Neural cell (in vitro differentiated cells): ENCODE results near the gene CHCHD5. TPM values are rescaled to one million over a fixed set of nuclear protein-coding genes. Genes with fewer than 3 reads are reported as not detected.

Experiments used
- H2AFZ ChIP-seq: fragments of 200-600, 300-800 bp; sonication (generic), shearing (Covaris generic); 2 replicates; pipeline ENCODE4 v1.6.0; 2014; ENCODE audit warnings: low read depth, mild to moderate bottlenecking, antibody characterized with exemption, low read length, moderate library complexity
- H3F3A ChIP-seq: fragments of 200-600 bp; shearing (Covaris generic); 2 replicates; pipeline ENCODE4 v1.6.1; 2016; ENCODE audit warnings: mild to moderate bottlenecking, moderate library complexity, mixed read lengths, antibody characterized with exemption, low read length; ENCODE audit not compliant: insufficient read depth, poor library complexity, severe bottlenecking
- H3K27ac ChIP-seq: fragments of 200-600, 300-800 bp; sonication (generic), shearing (Covaris generic); 2 replicates; pipeline ENCODE4 v1.5.1; 2014; ENCODE audit warnings: mild to moderate bottlenecking, low read length, moderate library complexity
- H3K27me3 ChIP-seq: fragments of 300-800, 200-600 bp; sonication (generic), shearing (Covaris generic); 2 replicates; pipeline ENCODE4 v1.6.0; 2014; ENCODE audit warnings: mild to moderate bottlenecking, low read depth, low read length, moderate library complexity; ENCODE audit not compliant: insufficient read depth
- H3K36me3 ChIP-seq: fragments of 300-800, 200-600 bp; sonication (generic), shearing (Covaris generic); 2 replicates; pipeline ENCODE4 v1.5.1; 2014; ENCODE audit warnings: mild to moderate bottlenecking, antibody characterized with exemption, low read length, moderate library complexity; ENCODE audit not compliant: insufficient read depth
- H3K4me2 ChIP-seq: fragments of 300-800, 200-600 bp; sonication (generic), shearing (Covaris generic); 2 replicates; pipeline ENCODE4 v1.6.0; 2014; ENCODE audit warnings: mild to moderate bottlenecking, low read length
- H3K4me3 ChIP-seq: fragments of 300-800, 200-600 bp; sonication (generic), shearing (Covaris generic); 2 replicates; pipeline ENCODE4 v1.5.1; 2014; ENCODE audit warnings: mild to moderate bottlenecking, low read length, moderate library complexity
- H3K79me2 ChIP-seq: fragments of 200-600 bp; shearing (Covaris generic); replicated peaks from 2 replicates; pipeline ENCODE4 v1.6.0; 2014; ENCODE audit warnings: mild to moderate bottlenecking, low read length, moderate library complexity; ENCODE audit not compliant: insufficient read depth
- H3K9ac ChIP-seq: fragments of 300-800, 200-600 bp; sonication (generic), shearing (Covaris generic); 2 replicates; pipeline ENCODE4 v1.6.1; 2016; ENCODE audit warnings: mild to moderate bottlenecking, low read length, mixed read lengths
- H3K9me2 ChIP-seq: fragments of 200-600 bp; shearing (Covaris generic); 2 replicates; pipeline ENCODE4 v1.6.1; 2016; ENCODE audit warnings: mild to moderate bottlenecking, low read length, mixed read lengths; ENCODE audit not compliant: insufficient read depth
- H3K9me3 ChIP-seq: fragments of 200-600, 300-800 bp; sonication (generic), shearing (Covaris generic); 2 replicates; pipeline ENCODE4 v1.6.1; 2016; ENCODE audit warnings: mild to moderate bottlenecking, mixed run types, low read length, moderate library complexity, mixed read lengths
- H4K20me1 ChIP-seq: fragments of 200-600 bp; shearing (Covaris generic); 2 replicates; pipeline ENCODE4 v1.6.1; 2016; ENCODE audit warnings: mild to moderate bottlenecking, mixed run types; ENCODE audit not compliant: insufficient read depth
- CTCF ChIP-seq: fragments of 450-650 bp; IDR thresholded peaks from 2 replicates; pipeline ENCODE4 v1.5.1; 2014; ENCODE audit warnings: antibody characterized with exemption, mild to moderate bottlenecking, moderate library complexity; ENCODE audit not compliant: poor library complexity, severe bottlenecking
- EP300 ChIP-seq: fragments of 450-650 bp; conservative IDR thresholded peaks from 2 replicates; pipeline ENCODE4 v1.6.1; 2014; ENCODE audit warnings: antibody characterized with exemption, mild to moderate bottlenecking, moderate library complexity; ENCODE audit not compliant: poor library complexity, severe bottlenecking
- EZH2 ChIP-seq: fragments of 200-600, 300-800 bp; shearing (Covaris generic), sonication (generic); IDR thresholded peaks from 2 replicates; pipeline ENCODE4 v1.6.1; 2014; ENCODE audit warnings: antibody characterized with exemption, low read length, borderline replicate concordance, mild to moderate bottlenecking; ENCODE audit not compliant: insufficient read depth, poor library complexity, severe bottlenecking
- MXI1 ChIP-seq: fragments of 450-650 bp; conservative IDR thresholded peaks from 2 replicates; pipeline ENCODE4 v1.6.1; 2014; ENCODE audit warnings: antibody characterized with exemption, mild to moderate bottlenecking; ENCODE audit not compliant: poor library complexity, severe bottlenecking
- POLR2AphosphoS5 ChIP-seq: IDR thresholded peaks from 2 replicates; pipeline ENCODE4 v1.6.1; 2012
- RAD21 ChIP-seq: fragments of 450-650 bp; conservative IDR thresholded peaks from 2 replicates; pipeline ENCODE4 v1.6.1; 2014; ENCODE audit warnings: antibody characterized with exemption, mild to moderate bottlenecking, moderate library complexity
- REST ChIP-seq: IDR thresholded peaks from 2 replicates; pipeline ENCODE4 v1.6.1; 2012; ENCODE audit warnings: borderline replicate concordance
- SMC3 ChIP-seq: fragments of 450-650 bp; conservative IDR thresholded peaks from 2 replicates; pipeline ENCODE4 v1.6.1; 2014; ENCODE audit warnings: antibody characterized with exemption, mild to moderate bottlenecking, moderate library complexity; ENCODE audit not compliant: poor library complexity
- TAF1 ChIP-seq: IDR thresholded peaks from 2 replicates; pipeline ENCODE4 v1.6.1; 2012; ENCODE audit warnings: low read depth
- polyA plus RNA-seq: library from polyadenylated mRNA; depleted of rRNA; stranded (reverse); fragments of >200 nt; gene quantifications from 2 replicates; pipeline ENCODE4 v1.2.3, GENCODE V29; 2014

Gene CHCHD5
- polyA plus RNA-seq, 1 donor from 2014 or later, result 41.1 TPM

GRCh38 chr2:112618383-112618782 lies 34.0 kb downstream of the CHCHD5 start:
- Histone ChIP-seq H3K9me3 (no peaks in the 10 kb centered on the region), H3K4me2 (no peak overlapping the region), H2AFZ (no peak overlapping the region), H3K9me2 (no peaks in the 10 kb centered on the region), H4K20me1 (no peaks in the 10 kb centered on the region), H3K27me3 (no peaks in the 10 kb centered on the region), H3K27ac (no peak overlapping the region), H3K9ac (no peak overlapping the region), H3K36me3 (no peaks in the 10 kb centered on the region), H3K4me3 (no peak overlapping the region), H3K79me2 (no peaks in the 10 kb centered on the region), H3F3A (no peaks in the 10 kb centered on the region)
- TF ChIP-seq TAF1 (no peak), POLR2AphosphoS5 (no peak), CTCF (no peak), RAD21 (no peak), MXI1 (no peak), REST (no peak), EP300 (no peak), EZH2 (no peak), SMC3 (no peak)

- no peaks in the 10 kb centered on the region for H3K36me3 ChIP-seq
- H3K9me3 ChIP-seq, result no peaks in the 10 kb centered on the region
- no peak overlapping the region for H3K4me2 ChIP-seq
- H3K9me2 ChIP-seq, result no peaks in the 10 kb centered on the region
- H3K4me3 ChIP-seq, result no peak overlapping the region
- TF ChIP-seq EZH2 (no peak), CTCF (no peak), EP300 (no peak), POLR2AphosphoS5 (no peak), MXI1 (no peak), REST (no peak), SMC3 (no peak), TAF1 (no peak), RAD21 (no peak)
- H3F3A ChIP-seq, result no peaks in the 10 kb centered on the region
- H3K27ac ChIP-seq, result no peak overlapping the region
- no peaks in the 10 kb centered on the region for H4K20me1 ChIP-seq
- H3K9ac ChIP-seq, result no peak overlapping the region
- H3K27me3 ChIP-seq, result no peaks in the 10 kb centered on the region
- no peaks in the 10 kb centered on the region for H3K79me2 ChIP-seq
- H2AFZ ChIP-seq, result no peak overlapping the region
Measured at GRCh38 chr2:112621790-112622527, 37.5 kb downstream of the CHCHD5 start.
